Stimulated activated memory B cell treated with anti-CD40 and anti-IgM and Interleukin-4, amounts not matched to agents 10 μg/mL and 1 μg/mL and 100 μg/mL, for 72 hours (primary cell): Measurements from ENCODE around the gene RELN.

Experiments
- ATAC-seq: fragments of 150-1000 bp; cut with Tn5 transposase; 2 replicates; pipeline ENCODE4 v1.10.0; 2021
- H3K27ac Mint-ChIP-seq: one replicate; pipeline ENCODE4 v1.8.0; 2022; ENCODE audit warnings: mild to moderate bottlenecking, mixed read lengths
- H3K27me3 Mint-ChIP-seq: one replicate; pipeline ENCODE4 v1.8.0; 2022; ENCODE audit warnings: mixed read lengths
- H3K36me3 Mint-ChIP-seq: one replicate; pipeline ENCODE4 v1.8.0; 2022; ENCODE audit warnings: mixed read lengths
- H3K4me1 Mint-ChIP-seq: one replicate; pipeline ENCODE4 v1.8.0; 2022; ENCODE audit warnings: mixed read lengths
- H3K4me3 Mint-ChIP-seq: one replicate; pipeline ENCODE4 v1.8.0; 2022; ENCODE audit warnings: mild to moderate bottlenecking, moderate library complexity, mixed read lengths
- H3K9me3 Mint-ChIP-seq: one replicate; pipeline ENCODE4 v1.8.0; 2022; ENCODE audit warnings: mixed read lengths

The RELN gene

DNA sequence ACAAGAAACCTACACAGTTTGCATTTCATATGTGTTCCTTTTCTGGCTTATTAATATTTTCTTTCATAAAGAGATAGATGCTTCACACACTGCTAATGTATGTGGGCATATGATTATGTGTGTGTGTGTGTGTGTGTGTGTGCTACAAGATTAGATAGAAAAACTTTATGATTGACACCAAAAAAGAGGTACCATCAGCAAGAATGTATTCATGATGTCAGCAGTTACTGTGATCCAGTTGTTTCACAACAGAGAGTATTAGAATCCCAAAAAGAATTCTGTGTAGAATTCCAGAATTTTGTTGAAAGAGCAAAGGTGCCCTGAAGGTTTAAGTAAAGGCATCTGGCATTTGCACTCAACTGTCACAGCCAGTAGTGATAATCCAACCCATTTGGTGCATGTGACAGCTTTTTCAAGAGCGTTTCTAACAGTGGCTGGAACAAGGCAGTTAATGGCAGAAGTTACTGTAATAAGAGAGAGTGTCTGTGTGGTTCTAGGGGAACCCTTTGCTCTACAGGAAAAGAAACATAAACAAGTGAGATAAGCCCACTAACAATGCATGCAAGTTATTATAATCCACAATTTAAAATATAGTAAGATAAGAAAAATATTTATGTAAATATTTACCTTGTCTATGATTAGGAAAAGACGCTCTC is 16.6 kb downstream of the RELN start:
- Mint-ChIP-seq H3K4me1 (no peaks in the 10 kb centered on the region), H3K9me3 (no peaks in the 10 kb centered on the region)

DNA sequence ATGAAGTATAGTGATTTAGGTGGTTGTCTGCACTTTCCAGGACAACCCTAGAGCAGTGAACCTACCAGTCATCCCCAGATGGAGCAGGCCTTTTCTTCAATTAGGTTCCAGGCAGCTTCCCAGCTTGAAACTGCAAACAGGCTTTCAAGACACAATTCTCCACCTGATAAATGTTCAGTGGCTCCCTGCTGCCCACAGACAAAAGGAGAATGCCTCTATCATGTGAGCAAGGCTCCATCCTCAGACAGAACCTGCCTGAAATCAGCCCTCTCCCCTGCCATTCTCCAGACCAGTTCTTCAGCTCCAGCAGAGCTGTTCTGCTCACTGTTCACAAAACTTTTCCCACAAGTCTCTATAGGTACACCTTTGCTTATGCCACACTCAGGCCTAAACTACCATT is 22.1 kb downstream of the RELN start:
- Mint-ChIP-seq H3K4me3 (no peak overlapping the region), H3K9me3 (no peaks in the 10 kb centered on the region), H3K36me3 (no peaks in the 10 kb centered on the region), H3K4me1 (no peaks in the 10 kb centered on the region), H3K27ac (no peak overlapping the region), H3K27me3 (peaks cover 8% of the 10 kb centered on the region)
- no peak for ATAC-seq

More for the DNA sequence above, 16.6 kb downstream of the RELN start:
- Mint-ChIP-seq H3K36me3 (no peaks in the 10 kb centered on the region), H3K4me3 (no peak overlapping the region), H3K27ac (no peak overlapping the region), H3K27me3 (no peaks in the 10 kb centered on the region)
- ATAC-seq: no peak

DNA sequence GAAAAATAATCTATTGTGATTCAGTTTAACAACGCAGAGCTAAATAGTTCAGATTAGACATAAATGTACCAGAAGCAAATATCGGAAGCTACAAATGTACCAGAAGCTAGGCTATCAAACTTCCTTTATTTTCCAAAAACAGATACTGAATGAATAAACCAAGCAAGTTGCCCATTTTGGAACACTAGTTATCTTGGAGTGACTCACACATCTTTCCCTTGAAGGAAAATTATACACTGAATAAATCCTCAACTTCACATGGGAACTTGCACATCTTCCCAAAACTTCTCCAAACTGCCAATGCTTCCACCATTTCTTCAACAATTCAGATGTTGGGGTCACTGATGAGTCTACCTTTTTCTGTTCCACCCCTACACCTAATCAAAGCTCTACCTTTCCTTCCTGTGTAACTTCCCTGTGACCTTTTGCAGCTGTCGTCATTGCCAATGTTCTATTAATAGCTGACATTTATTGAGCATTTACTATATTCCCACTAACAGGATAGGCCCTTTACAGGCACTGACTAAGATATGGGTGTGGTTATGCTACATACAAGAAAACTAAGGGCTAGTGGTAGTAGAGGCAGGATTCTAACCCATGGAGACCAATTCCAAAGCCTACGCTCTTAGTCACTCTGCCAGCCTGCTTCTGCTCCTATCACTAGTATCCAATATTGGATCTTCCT is 22.7 kb downstream of the RELN start:
- Mint-ChIP-seq H3K9me3 (no peaks in the 10 kb centered on the region), H3K27ac (no peak overlapping the region), H3K36me3 (no peaks in the 10 kb centered on the region), H3K27me3 (peaks cover 8% of the 10 kb centered on the region), H3K4me1 (no peaks in the 10 kb centered on the region), H3K4me3 (no peak overlapping the region)
- ATAC-seq: no peak

DNA sequence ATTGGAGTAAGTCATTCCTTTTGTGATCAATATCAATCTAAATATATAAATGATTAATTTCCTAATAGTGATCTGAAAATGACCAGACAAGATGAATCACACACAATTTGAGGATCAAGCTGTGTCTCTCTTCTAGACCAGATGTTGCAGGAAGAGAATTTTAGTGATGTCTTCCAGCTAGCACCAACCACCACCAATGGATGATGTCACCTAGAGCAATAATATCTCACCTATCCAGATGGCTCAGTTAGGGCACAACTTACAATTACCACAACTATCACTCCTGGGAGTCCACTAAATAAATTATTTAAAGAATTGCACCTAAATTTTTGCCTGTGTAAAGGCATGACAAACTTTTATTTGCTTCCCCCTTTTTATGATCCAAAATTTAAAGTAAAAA is 25.2 kb downstream of the RELN start:
- Mint-ChIP-seq H3K27ac (no peak overlapping the region), H3K4me3 (no peak overlapping the region), H3K4me1 (no peaks in the 10 kb centered on the region)

DNA sequence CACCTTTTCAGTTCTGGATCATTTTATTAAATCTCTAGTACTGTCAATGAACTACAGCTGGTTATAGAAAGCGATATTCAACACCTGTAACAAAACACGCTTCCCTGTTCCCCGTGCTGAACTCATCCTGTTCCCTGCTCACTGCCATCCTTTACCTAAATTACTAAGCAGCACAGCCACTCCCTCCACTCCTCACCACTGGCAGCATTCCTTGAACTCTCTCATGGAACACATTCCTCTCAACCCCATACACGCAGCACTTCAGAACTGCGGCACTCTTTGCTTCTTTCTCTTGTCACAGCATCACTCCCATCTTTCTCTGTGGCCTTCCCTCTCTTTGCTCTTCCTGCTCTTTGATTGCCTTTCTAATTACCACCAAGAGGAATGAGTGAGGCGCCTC is 27.4 kb downstream of the RELN start:
- Mint-ChIP-seq H3K36me3 (no peaks in the 10 kb centered on the region), H3K4me3 (no peak overlapping the region), H3K27ac (no peak overlapping the region), H3K4me1 (no peaks in the 10 kb centered on the region), H3K9me3 (no peaks in the 10 kb centered on the region), H3K27me3 (peaks cover 25% of the 10 kb centered on the region)
- ATAC-seq: no peak

More for the DNA sequence above, 25.2 kb downstream of the RELN start:
- H3K27me3 Mint-ChIP-seq: peaks cover 23% of the 10 kb centered on the region
- no peak for ATAC-seq
- H3K36me3 Mint-ChIP-seq: no peaks in the 10 kb centered on the region
- no peaks in the 10 kb centered on the region for H3K9me3 Mint-ChIP-seq

DNA sequence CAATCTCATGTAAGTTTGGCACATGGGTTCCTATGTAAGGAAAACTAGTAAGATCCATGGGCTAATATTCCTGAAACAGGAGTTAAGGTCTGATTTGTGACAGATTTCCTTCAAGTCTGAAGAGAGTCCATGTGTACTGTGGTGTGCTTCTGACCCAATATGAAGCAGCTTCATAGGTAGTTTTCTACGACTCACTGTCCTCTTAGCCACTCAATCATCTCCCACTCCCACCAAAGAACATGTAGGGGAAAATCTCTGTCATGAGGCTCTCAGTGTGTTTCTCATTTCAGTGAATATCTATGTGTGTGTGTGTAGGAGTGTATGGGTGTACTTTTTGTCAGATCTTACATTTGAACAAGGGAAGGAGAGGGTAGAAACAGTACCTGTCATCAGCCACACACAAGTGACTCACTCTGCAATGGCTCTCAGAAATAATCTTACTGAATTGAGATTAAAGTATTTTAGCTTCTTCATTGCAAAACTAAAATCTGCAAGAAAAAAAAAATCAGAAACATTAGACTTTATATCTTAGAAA is 31.1 kb downstream of the RELN start:
- no peak overlapping the region for H3K4me3 Mint-ChIP-seq
- H3K4me1 Mint-ChIP-seq: no peaks in the 10 kb centered on the region
- no peaks in the 10 kb centered on the region for H3K9me3 Mint-ChIP-seq
- peaks cover 24% of the 10 kb centered on the region for H3K27me3 Mint-ChIP-seq
- H3K27ac Mint-ChIP-seq: no peak overlapping the region
- no peaks in the 10 kb centered on the region for H3K36me3 Mint-ChIP-seq
- ATAC-seq: no peak

DNA sequence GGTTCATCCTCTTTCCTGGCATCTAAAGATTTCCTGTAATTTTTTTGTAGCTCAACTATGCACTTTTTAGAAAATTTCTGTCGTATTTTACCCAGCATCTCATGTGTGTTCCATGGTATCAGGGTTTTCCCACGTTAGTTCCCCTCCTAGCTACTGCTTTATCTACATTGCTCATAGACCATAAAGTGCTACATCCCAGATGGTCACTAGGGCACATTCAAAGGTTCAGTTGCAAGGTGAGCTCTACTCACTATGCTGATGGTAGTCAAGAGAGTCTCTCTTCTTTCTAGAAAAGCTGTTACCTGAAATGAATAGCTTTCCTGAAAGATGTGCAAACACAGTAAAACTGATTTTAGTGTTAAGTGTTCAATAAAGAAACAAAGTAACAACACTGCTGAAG is 33.5 kb downstream of the RELN start:
- Mint-ChIP-seq H3K36me3 (no peaks in the 10 kb centered on the region), H3K4me1 (no peaks in the 10 kb centered on the region)

DNA sequence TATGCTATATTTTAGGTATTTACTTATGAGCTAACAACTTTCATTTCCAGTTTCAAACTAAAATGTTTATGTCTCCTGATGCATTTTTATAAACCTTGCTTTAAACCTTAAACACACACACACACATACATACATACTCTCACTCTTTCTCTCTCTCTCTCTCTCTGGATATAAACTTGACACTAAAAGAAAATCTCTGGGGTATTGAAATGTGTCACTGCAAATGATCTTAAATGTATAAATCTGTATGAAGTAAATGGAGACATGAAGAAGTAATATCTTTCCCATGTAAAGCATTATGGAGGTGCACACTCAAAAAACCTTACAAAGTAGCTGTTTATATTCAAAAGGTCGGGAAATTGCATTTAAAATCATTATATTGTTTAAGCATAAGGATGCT is 37.0 kb downstream of the RELN start:
- no peak for ATAC-seq
- no peak overlapping the region for H3K4me3 Mint-ChIP-seq
- H3K27me3 Mint-ChIP-seq: no peaks in the 10 kb centered on the region
- H3K36me3 Mint-ChIP-seq: no peaks in the 10 kb centered on the region
- no peak overlapping the region for H3K27ac Mint-ChIP-seq
- no peaks in the 10 kb centered on the region for H3K4me1 Mint-ChIP-seq
- H3K9me3 Mint-ChIP-seq: no peaks in the 10 kb centered on the region

More for the DNA sequence above, 33.5 kb downstream of the RELN start:
- Mint-ChIP-seq H3K27ac (no peak overlapping the region), H3K9me3 (no peaks in the 10 kb centered on the region), H3K27me3 (peaks cover 17% of the 10 kb centered on the region), H3K4me3 (no peak overlapping the region)
- ATAC-seq: no peak

DNA sequence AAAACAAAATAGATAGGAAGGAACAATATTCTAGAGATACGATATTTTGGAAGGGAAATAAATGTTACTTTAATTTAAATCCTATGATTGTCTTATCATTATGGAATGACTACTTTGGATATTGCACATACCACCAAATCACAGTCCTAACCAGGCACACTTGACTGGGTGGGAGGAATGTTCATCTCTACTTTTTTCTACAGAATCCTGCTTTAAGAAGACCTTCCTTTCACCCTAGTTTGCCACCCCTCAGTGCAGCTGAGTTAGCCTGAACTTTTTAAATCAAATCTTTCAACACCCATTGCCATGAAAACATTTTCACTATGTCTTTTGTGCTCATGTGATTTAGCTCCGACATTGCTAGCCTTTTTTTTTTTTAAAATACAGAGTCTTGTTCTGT is 38.1 kb downstream of the RELN start:
- no peaks in the 10 kb centered on the region for H3K27me3 Mint-ChIP-seq
- H3K4me3 Mint-ChIP-seq: no peak overlapping the region
- H3K27ac Mint-ChIP-seq: no peak overlapping the region
- no peaks in the 10 kb centered on the region for H3K9me3 Mint-ChIP-seq
- H3K4me1 Mint-ChIP-seq: no peaks in the 10 kb centered on the region
- no peaks in the 10 kb centered on the region for H3K36me3 Mint-ChIP-seq
- ATAC-seq: no peak

DNA sequence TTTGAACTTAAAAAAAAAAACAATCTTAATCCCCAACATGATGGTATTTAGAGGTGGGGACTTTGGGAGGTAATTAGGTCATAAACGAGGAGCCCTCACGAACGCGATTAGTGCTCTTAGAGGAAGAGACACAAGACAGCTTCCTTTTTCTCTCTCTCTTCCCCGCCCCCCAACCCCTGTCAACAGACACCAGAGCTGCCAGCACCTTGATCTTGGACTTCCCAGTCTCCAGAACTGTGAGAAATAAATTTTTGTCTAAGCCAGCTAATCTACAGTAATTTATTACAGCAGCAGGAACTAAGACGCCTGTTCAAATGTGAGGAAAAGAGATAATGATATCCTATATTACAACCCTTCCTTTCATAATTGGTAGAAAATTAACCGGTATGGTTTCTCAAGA is 40.1 kb downstream of the RELN start:
- no peak overlapping the region for H3K4me3 Mint-ChIP-seq
- no peak overlapping the region for H3K27ac Mint-ChIP-seq
- H3K4me1 Mint-ChIP-seq: no peaks in the 10 kb centered on the region
- no peaks in the 10 kb centered on the region for H3K9me3 Mint-ChIP-seq
- H3K27me3 Mint-ChIP-seq: no peaks in the 10 kb centered on the region
- H3K36me3 Mint-ChIP-seq: no peaks in the 10 kb centered on the region
- no peak for ATAC-seq

DNA sequence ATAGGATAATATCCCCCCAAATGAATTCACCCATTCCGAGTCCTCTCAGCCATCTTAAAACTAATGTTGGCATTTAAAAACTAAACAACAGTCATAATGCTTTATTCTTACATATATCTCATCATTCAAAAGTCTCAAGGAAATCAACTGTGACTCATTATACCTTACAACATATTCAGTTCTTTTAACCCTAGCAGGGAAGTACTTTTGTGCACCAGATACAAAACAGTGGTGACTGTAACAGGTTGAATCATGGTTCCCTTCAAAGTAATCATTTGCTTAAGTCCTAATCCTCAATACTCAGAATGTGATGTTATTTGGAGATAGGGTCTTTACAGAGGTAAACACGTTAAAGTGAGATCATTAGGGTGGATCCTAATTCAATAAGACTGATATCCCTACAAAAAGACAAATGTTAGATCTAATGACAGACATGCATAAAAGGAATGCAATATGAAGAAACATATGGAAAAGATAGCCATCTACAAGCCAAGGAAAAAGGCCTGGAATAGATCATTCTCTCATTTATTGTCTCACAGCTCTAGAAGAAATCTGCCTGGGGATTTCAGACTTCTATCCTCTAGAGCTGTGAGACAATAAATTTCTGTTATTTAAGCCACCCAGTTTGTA is 42.3 kb downstream of the RELN start:
- H3K9me3 Mint-ChIP-seq: no peaks in the 10 kb centered on the region
- no peaks in the 10 kb centered on the region for H3K36me3 Mint-ChIP-seq
- H3K4me1 Mint-ChIP-seq: no peaks in the 10 kb centered on the region
- no peaks in the 10 kb centered on the region for H3K27me3 Mint-ChIP-seq
- H3K27ac Mint-ChIP-seq: no peak overlapping the region
- no peak overlapping the region for H3K4me3 Mint-ChIP-seq
- ATAC-seq: no peak

DNA sequence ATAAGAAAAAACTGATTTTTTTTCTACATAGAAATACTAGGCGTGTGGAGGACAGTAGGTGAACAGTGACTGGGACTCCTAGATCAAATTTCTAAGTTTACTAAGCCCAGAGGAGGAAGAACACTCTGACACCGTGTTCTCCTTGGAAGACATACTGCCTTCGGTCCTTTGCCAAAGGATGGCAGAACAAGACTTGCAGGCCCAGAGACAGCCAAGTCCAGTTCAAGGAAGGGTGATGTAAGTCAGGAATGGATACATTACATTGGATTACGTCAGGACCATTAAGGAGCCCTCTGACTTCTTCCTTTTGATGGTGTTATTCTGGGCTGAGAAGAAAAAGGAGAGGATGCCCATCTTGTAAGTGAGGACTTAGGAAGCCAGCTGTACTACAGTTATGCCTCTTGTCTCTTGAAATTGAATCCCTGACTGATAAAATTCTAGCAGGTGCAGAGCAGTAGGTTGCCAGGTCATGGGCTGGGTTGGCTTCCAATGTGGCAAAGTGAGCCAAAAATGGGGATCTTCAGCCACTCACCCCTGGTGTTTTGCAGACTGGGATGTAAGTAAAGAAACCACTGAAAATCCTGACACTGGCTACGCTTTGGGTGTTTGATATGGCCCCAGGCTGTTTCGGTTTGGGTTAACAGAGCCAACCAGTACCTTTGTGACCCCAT is 45.1 kb downstream of the RELN start:
- H3K27me3 Mint-ChIP-seq: no peaks in the 10 kb centered on the region
- no peak overlapping the region for H3K4me3 Mint-ChIP-seq
- H3K27ac Mint-ChIP-seq: no peak overlapping the region
- no peaks in the 10 kb centered on the region for H3K36me3 Mint-ChIP-seq
- ATAC-seq: no peak
- H3K9me3 Mint-ChIP-seq: no peaks in the 10 kb centered on the region
- H3K4me1 Mint-ChIP-seq: no peaks in the 10 kb centered on the region

DNA sequence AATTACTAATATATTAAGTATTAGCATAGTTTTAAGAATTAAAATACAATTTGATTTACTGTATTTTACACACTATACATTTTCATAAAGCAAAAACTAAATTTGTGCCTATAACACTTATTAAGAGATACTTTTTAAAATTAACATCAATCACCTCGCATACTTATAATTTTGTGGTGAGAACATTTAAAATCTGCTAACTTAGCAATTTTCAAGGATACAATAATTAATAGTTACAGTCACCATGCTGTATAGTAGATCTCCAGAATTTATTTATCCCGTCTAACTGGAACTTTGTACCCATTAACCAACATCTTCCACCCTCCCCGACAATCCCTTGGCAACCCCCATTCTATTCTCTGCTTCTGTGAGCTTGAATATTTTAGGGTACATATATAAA is 47.5 kb downstream of the RELN start:
- Mint-ChIP-seq H3K4me3 (no peak overlapping the region), H3K4me1 (no peaks in the 10 kb centered on the region), H3K27ac (no peak overlapping the region), H3K9me3 (no peaks in the 10 kb centered on the region), H3K36me3 (no peaks in the 10 kb centered on the region), H3K27me3 (no peaks in the 10 kb centered on the region)
- ATAC-seq: no peak

DNA sequence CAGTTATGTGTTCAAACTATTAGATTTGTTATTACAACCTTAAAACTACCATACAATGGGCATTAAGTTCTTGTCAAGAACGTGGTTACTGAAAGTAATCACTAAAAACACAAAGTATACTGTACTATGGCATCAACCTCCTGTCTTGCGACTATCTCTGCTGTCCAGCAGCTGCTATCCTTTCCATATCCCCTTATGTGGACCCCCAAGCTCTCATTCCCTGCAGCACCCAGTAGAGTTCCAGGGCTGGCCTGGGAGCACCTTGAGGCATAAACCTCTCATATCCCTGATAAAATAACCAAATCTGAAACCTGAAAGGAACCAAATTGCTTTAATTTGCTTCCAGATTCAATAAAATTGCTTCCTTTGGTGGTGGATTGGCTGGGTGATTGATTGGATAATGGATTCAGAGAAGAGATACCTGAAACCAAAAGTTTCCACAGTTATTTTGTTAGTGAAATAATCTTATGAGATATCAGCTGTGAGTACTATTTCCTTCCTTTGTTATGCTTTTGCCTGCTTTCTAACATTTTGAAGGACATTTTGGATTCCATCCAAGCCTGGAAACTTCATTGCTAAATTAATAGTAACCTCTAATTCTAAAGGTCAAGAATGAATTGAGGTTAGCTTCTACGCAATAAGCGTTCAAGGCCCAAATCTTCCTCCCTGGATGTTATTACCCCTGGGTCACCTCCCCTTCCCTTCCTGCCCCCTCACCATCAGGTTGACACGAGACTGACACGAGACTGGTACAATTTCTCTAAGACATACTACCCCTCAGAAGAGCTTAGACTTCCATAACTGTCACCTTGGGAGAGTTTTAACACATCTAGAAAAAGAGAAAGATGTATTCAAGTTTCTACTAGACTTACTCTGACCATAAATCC is 48.8 kb downstream of the RELN start:
- no peak for ATAC-seq
- no peak overlapping the region for H3K27ac Mint-ChIP-seq
- H3K36me3 Mint-ChIP-seq: no peaks in the 10 kb centered on the region
- no peaks in the 10 kb centered on the region for H3K27me3 Mint-ChIP-seq
- no peak overlapping the region for H3K4me3 Mint-ChIP-seq
- no peaks in the 10 kb centered on the region for H3K9me3 Mint-ChIP-seq
- H3K4me1 Mint-ChIP-seq: no peaks in the 10 kb centered on the region

DNA sequence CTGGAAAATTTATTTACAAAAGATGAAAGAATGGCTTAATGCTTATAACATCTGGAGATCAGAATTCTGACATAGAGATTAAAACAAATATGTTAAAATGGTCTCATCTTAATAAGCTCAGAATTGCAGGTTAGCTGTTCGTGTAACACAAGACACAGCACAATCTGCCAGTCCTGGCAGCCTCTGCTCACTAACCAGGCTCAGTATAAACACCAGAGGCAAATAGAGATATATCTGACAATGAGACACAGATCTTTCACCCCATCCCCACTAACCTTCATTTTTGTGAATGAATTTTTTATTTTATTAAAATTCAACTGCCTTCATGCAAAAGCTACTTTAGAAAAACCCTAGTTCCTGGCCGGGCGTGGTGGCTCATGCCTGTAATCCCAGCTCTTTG is 51.8 kb downstream of the RELN start:
- Mint-ChIP-seq H3K36me3 (no peaks in the 10 kb centered on the region), H3K27me3 (no peaks in the 10 kb centered on the region), H3K4me1 (no peaks in the 10 kb centered on the region)

More for the DNA sequence above, 51.8 kb downstream of the RELN start:
- no peak overlapping the region for H3K4me3 Mint-ChIP-seq
- H3K27ac Mint-ChIP-seq: no peak overlapping the region
- ATAC-seq: no peak
- no peaks in the 10 kb centered on the region for H3K9me3 Mint-ChIP-seq
